ENCODE results near the gene TPM1. TPM values are rescaled to one million over a fixed set of nuclear protein-coding genes. Genes with fewer than 3 reads are reported as not detected.

The TPM1 gene
- total RNA-seq, 1 experiment from 2014 or later: 22.5 TPM

GRCh38 chr15:63071288-63071909, 28.9 kb downstream of the TPM1 start:
- Histone ChIP-seq H3K9me3 (ENCODE audit: control insufficient read depth in 1 of 2, insufficient read depth in 1 of 2, low read depth in 1 of 2, low read length in 2 of 2) (no peaks in the 10 kb centered on the region), H3K4me2 (ENCODE audit: low read length) (no peak overlapping the region), H2AFZ (ENCODE audit: low read depth, low read length, poor library complexity, severe bottlenecking) (no peak overlapping the region), H3K9ac (ENCODE audit: low read length) (no peak overlapping the region), H3K36me3 (ENCODE audit: control insufficient read depth in 1 of 2, insufficient read depth in 2 of 2, low read length in 2 of 2) (no peaks in the 10 kb centered on the region), H4K20me1 (ENCODE audit: insufficient read depth) (no peaks in the 10 kb centered on the region), H3K9me2 (ENCODE audit: insufficient read depth) (no peaks in the 10 kb centered on the region), H3K4me1 (ENCODE audit: control insufficient read depth in 1 of 2, insufficient read depth in 2 of 2, low read length in 2 of 2) (no peaks in the 10 kb centered on the region), H3K79me2 (ENCODE audit: insufficient read depth, low read length) (no peaks in the 10 kb centered on the region), H3K27ac (ENCODE audit: low read depth, low read length) (no peak overlapping the region), H3K27me3 (ENCODE audit: insufficient read depth, low read length) (no peaks in the 10 kb centered on the region), H3K4me3 (replicated peaks in 1 of 2; ENCODE audit: low read depth in 1 of 2, low read length in 2 of 2) (no peak overlapping the region)
- intact Hi-C loops (cut with micrococcal nuclease): no loop called here
- TF ChIP-seq RAD21 (IDR thresholded peaks at IDR 0.05; ENCODE audit: low read depth) (no peak), SP1 (IDR thresholded peaks at IDR 0.05; ENCODE audit: low read depth) (no peak), POLR2A (IDR thresholded peaks at IDR 0.05; ENCODE audit: borderline replicate concordance, extremely low read depth, insufficient read depth, insufficient read length) (no peak), POLR2AphosphoS5 (IDR thresholded peaks at IDR 0.05; ENCODE audit: low read depth, low read length) (no peak), ELF1 (IDR thresholded peaks at IDR 0.05; ENCODE audit: borderline replicate concordance, low read depth) (no peak), TCF7L2 (IDR thresholded peaks at IDR 0.05; ENCODE audit: borderline replicate concordance, extremely low read depth, insufficient read depth, insufficient read length) (no peak), EZH2phosphoT487 (IDR thresholded peaks at IDR 0.05; ENCODE audit: borderline replicate concordance) (no peak), EGR1 (IDR thresholded peaks at IDR 0.05; ENCODE audit: low read depth) (no peak), EZH2 (IDR thresholded peaks at IDR 0.05) (no peak), JUND (IDR thresholded peaks at IDR 0.05) (no peak), ATF3 (IDR thresholded peaks at IDR 0.05) (no peak), ZFX (IDR thresholded peaks at IDR 0.05) (no peak), SRF (IDR thresholded peaks at IDR 0.05; ENCODE audit: low read depth) (no peak)
- TF ChIP-seq, protein P1, sequence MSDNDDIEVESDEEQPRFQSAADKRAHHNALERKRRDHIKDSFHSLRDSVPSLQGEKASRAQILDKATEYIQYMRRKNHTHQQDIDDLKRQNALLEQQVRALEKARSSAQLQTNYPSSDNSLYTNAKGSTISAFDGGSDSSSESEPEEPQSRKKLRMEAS (IDR thresholded peaks at IDR 0.05): no peak
- TF ChIP-seq, protein P2, sequence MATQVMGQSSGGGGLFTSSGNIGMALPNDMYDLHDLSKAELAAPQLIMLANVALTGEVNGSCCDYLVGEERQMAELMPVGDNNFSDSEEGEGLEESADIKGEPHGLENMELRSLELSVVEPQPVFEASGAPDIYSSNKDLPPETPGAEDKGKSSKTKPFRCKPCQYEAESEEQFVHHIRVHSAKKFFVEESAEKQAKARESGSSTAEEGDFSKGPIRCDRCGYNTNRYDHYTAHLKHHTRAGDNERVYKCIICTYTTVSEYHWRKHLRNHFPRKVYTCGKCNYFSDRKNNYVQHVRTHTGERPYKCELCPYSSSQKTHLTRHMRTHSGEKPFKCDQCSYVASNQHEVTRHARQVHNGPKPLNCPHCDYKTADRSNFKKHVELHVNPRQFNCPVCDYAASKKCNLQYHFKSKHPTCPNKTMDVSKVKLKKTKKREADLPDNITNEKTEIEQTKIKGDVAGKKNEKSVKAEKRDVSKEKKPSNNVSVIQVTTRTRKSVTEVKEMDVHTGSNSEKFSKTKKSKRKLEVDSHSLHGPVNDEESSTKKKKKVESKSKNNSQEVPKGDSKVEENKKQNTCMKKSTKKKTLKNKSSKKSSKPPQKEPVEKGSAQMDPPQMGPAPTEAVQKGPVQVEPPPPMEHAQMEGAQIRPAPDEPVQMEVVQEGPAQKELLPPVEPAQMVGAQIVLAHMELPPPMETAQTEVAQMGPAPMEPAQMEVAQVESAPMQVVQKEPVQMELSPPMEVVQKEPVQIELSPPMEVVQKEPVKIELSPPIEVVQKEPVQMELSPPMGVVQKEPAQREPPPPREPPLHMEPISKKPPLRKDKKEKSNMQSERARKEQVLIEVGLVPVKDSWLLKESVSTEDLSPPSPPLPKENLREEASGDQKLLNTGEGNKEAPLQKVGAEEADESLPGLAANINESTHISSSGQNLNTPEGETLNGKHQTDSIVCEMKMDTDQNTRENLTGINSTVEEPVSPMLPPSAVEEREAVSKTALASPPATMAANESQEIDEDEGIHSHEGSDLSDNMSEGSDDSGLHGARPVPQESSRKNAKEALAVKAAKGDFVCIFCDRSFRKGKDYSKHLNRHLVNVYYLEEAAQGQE (IDR thresholded peaks at IDR 0.05; ENCODE audit: low read depth): no peak
- TSS peak; percentile 64 for BruUV-seq (replicated peaks)
- ATAC-seq: no peak
- ChIA-PET CTCF (no interaction called here), RAD21 (ENCODE audit: low non-redundant PET in 1 of 2, low total read pairs in 2 of 2, uncharacterized antibody in 2 of 2, unreplicated experiment in 2 of 2) (no interaction called here), POLR2A (no interaction called here)
- DNase-seq (ENCODE audit: low read depth, low spot score): no peak

Data from HCT116 (cell line).